ENCODE measurements around the gene MSH6. TPM values are rescaled to one million over a fixed set of nuclear protein-coding genes. Genes with fewer than 3 reads are reported as not detected.

The MSH6 gene
- total and polyA plus RNA-seq, 2 of the 13 experiments (the other 11 are each of a cell fraction or from before 2014, with no cell fraction given) = 20.8 to 113 TPM

DNA sequence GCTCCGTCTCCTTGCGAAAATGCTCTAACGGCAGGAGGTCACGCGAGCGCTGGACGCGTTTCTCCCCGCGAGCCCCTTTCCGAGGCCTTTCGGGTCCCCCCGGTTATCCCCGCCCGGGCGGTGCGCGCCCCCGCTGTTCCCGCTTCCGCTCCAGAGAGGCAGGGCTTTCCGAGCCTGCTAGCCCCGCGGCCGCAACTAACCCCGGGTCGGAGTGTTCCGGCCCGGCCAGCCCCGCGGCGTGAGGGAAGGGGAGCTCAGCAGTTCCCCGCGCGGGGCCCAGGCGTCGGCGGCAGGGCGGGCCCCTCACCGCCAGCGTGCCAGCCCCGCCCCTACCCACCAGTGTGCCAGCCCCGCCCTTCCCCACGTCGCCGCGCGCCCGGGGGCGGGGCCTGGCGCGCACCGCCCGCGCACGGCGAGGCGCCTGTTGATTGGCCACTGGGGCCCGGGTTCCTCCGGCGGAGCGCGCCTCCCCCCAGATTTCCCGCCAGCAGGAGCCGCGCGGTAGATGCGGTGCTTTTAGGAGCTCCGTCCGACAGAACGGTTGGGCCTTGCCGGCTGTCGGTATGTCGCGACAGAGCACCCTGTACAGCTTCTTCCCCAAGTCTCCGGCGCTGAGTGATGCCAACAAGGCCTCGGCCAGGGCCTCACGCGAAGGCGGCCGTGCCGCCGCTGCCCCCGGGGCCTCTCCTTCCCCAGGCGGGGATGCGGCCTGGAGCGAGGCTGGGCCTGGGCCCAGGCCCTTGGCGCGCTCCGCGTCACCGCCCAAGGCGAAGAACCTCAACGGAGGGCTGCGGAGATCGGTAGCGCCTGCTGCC, at the start of gene MSH6 (continued):
- TF ChIP-seq AGO2 (optimal IDR thresholded peaks at IDR 0.05; ENCODE audit: low read depth, low read length) (peak; percentile 72), ZNF138 (CRISPR knock-in tag; IDR thresholded peaks at IDR 0.05; ENCODE audit: low read depth) (peak; percentile 66; the same call in 1 of the 2 replicates), TBX3 (IDR thresholded peaks at IDR 0.05; ENCODE audit: borderline replicate concordance) (no peak), JUND (CRISPR knock-in tag; IDR thresholded peaks at IDR 0.05) (peak; percentile 76), ZFP82 (CRISPR knock-in tag; IDR thresholded peaks at IDR 0.05; ENCODE audit: borderline replicate concordance) (peak; percentile 99), KAT2B (IDR thresholded peaks at IDR 0.05; ENCODE audit: borderline replicate concordance, low read depth, low read length) (no peak), NFE2 (CRISPR knock-in tag; IDR thresholded peaks at IDR 0.05) (no peak), NR3C1 (CRISPR knock-in tag; IDR thresholded peaks at IDR 0.05) (no peak), NR2F6 (IDR thresholded peaks at IDR 0.05) (no peak; the same call in 1 of the 2 replicates), NR2F6 (CRISPR knock-in tag; IDR thresholded peaks at IDR 0.05) (no peak), REL (CRISPR knock-in tag; conservative IDR thresholded peaks at IDR 0.05) (peak; percentile 95), PCBP2 (optimal IDR thresholded peaks at IDR 0.05; ENCODE audit: low read depth, low read length, poor library complexity, severe bottlenecking) (no peak), ZNF776 (CRISPR knock-in tag; IDR thresholded peaks at IDR 0.05) (peak; percentile 97; the same call in 1 of the 2 replicates), CHD2 (IDR thresholded peaks at IDR 0.05; ENCODE audit: low read depth, low read length) (peak; percentile 59; the same call in 1 of the 2 replicates), NPAS2 (CRISPR knock-in tag; IDR thresholded peaks at IDR 0.05; ENCODE audit: borderline replicate concordance) (0 out of 2 replicates have a peak, but pooled peaks have one; percentile 49), TP53 (CRISPR knock-in tag; conservative IDR thresholded peaks at IDR 0.05) (no peak)
- TF ChIP-seq, protein P1, sequence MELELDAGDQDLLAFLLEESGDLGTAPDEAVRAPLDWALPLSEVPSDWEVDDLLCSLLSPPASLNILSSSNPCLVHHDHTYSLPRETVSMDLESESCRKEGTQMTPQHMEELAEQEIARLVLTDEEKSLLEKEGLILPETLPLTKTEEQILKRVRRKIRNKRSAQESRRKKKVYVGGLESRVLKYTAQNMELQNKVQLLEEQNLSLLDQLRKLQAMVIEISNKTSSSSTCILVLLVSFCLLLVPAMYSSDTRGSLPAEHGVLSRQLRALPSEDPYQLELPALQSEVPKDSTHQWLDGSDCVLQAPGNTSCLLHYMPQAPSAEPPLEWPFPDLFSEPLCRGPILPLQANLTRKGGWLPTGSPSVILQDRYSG (CRISPR knock-in tag; IDR thresholded peaks at IDR 0.05) = peak; percentile 28; the same call in 1 of the 2 replicates
- TF ChIP-seq, protein P2, sequence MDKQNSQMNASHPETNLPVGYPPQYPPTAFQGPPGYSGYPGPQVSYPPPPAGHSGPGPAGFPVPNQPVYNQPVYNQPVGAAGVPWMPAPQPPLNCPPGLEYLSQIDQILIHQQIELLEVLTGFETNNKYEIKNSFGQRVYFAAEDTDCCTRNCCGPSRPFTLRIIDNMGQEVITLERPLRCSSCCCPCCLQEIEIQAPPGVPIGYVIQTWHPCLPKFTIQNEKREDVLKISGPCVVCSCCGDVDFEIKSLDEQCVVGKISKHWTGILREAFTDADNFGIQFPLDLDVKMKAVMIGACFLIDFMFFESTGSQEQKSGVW (CRISPR knock-in tag; IDR thresholded peaks at IDR 0.05; ENCODE audit: borderline replicate concordance) = peak; percentile 92; the same call in 1 of the 2 replicates
- TF ChIP-seq, protein P3, sequence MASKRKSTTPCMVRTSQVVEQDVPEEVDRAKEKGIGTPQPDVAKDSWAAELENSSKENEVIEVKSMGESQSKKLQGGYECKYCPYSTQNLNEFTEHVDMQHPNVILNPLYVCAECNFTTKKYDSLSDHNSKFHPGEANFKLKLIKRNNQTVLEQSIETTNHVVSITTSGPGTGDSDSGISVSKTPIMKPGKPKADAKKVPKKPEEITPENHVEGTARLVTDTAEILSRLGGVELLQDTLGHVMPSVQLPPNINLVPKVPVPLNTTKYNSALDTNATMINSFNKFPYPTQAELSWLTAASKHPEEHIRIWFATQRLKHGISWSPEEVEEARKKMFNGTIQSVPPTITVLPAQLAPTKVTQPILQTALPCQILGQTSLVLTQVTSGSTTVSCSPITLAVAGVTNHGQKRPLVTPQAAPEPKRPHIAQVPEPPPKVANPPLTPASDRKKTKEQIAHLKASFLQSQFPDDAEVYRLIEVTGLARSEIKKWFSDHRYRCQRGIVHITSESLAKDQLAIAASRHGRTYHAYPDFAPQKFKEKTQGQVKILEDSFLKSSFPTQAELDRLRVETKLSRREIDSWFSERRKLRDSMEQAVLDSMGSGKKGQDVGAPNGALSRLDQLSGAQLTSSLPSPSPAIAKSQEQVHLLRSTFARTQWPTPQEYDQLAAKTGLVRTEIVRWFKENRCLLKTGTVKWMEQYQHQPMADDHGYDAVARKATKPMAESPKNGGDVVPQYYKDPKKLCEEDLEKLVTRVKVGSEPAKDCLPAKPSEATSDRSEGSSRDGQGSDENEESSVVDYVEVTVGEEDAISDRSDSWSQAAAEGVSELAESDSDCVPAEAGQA (IDR thresholded peaks at IDR 0.05; ENCODE audit: low read depth) = peak; percentile 31; the same call in 1 of the 2 replicates
- TF ChIP-seq, protein P3 (CRISPR knock-in tag; IDR thresholded peaks at IDR 0.05; ENCODE audit: borderline replicate concordance) = peak; percentile 81; the same call in 1 of the 2 replicates
- TF ChIP-seq, protein P4, sequence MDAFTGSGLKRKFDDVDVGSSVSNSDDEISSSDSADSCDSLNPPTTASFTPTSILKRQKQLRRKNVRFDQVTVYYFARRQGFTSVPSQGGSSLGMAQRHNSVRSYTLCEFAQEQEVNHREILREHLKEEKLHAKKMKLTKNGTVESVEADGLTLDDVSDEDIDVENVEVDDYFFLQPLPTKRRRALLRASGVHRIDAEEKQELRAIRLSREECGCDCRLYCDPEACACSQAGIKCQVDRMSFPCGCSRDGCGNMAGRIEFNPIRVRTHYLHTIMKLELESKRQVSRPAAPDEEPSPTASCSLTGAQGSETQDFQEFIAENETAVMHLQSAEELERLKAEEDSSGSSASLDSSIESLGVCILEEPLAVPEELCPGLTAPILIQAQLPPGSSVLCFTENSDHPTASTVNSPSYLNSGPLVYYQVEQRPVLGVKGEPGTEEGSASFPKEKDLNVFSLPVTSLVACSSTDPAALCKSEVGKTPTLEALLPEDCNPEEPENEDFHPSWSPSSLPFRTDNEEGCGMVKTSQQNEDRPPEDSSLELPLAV (CRISPR knock-in tag; conservative IDR thresholded peaks at IDR 0.05; ENCODE audit: low read depth) = no peak
